GM12878 (cell line): ENCODE results near the gene KHDRBS1.

Experiments used
- EP300 ChIP-seq, 2 experiments: fragments of 150-350 bp in 1 of 2; IDR thresholded peaks; 2 replicates each; pipeline ENCODE4 v1.6.1; 2011 to 2012; ENCODE audit warnings: low read depth in 2 of 2, low read length in 2 of 2, borderline replicate concordance in 1 of 2, improper control_type of control experiment in 1 of 2, inconsistent platforms in 1 of 2; ENCODE audit not compliant: control insufficient read depth in 1 of 2
- FOXK2 ChIP-seq: fragments of 450-650 bp; IDR thresholded peaks from 2 replicates; pipeline ENCODE4 v1.6.1; 2017; ENCODE audit warnings: mild to moderate bottlenecking, moderate library complexity
- KDM1A ChIP-seq: fragments of 200-600 bp; sonication (generic); IDR thresholded peaks from 2 replicates; pipeline ENCODE4 v1.6.1; 2016; ENCODE audit warnings: borderline replicate concordance
- NRF1 ChIP-seq: conservative IDR thresholded peaks from 2 replicates; pipeline ENCODE4 v1.6.1; 2011; ENCODE audit warnings: mild to moderate bottlenecking, low read depth, low read length, improper control_type of control experiment
- POLR2A ChIP-seq: IDR thresholded peaks from 2 replicates; pipeline ENCODE4 v1.6.1; 2011; ENCODE audit warnings: low read depth, mild to moderate bottlenecking, low read length
- TAF1 ChIP-seq: IDR thresholded peaks from 2 replicates; pipeline ENCODE4 v1.6.1; 2011; ENCODE audit warnings: mild to moderate bottlenecking, low read depth, low read length, borderline replicate concordance
- TF ChIP-seq, protein P1 (sequence below), 3 experiments: IDR thresholded peaks in 2 of 3; conservative IDR thresholded peaks in 1 of 3; 2 replicates each; pipeline ENCODE4 v1.5.1; 2011; ENCODE audit warnings: low read depth in 3 of 3, low read length in 3 of 3, mild to moderate bottlenecking in 3 of 3, control low read depth in 2 of 3, moderate library complexity in 2 of 3, inconsistent platforms in 1 of 3, mixed read lengths in 1 of 3; ENCODE audit not compliant: control insufficient read depth in 2 of 3, insufficient read depth in 1 of 3; ENCODE audit errors: extremely low read depth in 1 of 3

DNA sequence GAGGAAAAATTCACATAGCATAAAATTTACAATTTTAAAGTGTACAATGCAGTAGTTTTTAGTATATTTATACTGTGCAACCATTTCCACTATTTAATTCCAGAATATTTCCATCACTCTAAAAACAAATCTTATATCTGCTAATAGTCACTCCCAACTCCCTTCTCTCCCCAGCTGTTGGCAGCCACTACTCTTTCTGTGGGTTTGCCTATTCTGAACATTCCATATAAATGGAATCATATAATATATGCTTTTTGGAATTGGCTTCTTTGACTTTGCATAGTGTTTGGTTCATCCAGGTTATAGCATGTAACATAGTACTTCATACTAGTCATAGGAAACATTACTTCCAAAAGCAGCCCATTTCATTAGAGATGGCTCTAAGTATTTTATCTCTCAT, 34.0 kb downstream of the KHDRBS1 start:
- TF ChIP-seq, protein P1, sequence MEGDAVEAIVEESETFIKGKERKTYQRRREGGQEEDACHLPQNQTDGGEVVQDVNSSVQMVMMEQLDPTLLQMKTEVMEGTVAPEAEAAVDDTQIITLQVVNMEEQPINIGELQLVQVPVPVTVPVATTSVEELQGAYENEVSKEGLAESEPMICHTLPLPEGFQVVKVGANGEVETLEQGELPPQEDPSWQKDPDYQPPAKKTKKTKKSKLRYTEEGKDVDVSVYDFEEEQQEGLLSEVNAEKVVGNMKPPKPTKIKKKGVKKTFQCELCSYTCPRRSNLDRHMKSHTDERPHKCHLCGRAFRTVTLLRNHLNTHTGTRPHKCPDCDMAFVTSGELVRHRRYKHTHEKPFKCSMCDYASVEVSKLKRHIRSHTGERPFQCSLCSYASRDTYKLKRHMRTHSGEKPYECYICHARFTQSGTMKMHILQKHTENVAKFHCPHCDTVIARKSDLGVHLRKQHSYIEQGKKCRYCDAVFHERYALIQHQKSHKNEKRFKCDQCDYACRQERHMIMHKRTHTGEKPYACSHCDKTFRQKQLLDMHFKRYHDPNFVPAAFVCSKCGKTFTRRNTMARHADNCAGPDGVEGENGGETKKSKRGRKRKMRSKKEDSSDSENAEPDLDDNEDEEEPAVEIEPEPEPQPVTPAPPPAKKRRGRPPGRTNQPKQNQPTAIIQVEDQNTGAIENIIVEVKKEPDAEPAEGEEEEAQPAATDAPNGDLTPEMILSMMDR (IDR thresholded peaks at IDR 0.05 in 2 of 3, conservative IDR thresholded peaks at IDR 0.05 in 1 of 3; ENCODE audit: control insufficient read depth in 2 of 3, extremely low read depth in 1 of 3, insufficient read depth in 1 of 3, low read depth in 3 of 3, low read length in 3 of 3) = no peak
- TF ChIP-seq NRF1 = no peak
- TF ChIP-seq POLR2A = no peak
- no peak for TF ChIP-seq KDM1A
- TF ChIP-seq FOXK2 = no peak
- TF ChIP-seq EP300 (IDR thresholded peaks at IDR 0.05; ENCODE audit: borderline replicate concordance in 1 of 2, control insufficient read depth in 1 of 2, low read depth in 2 of 2, low read length in 2 of 2) = no peak
- no peak for TF ChIP-seq TAF1
